Caco-2 (cell line): ENCODE results near the gene SLC16A3. TPM values are rescaled to one million over a fixed set of nuclear protein-coding genes. Genes with fewer than 3 reads are reported as not detected.
A peak's percentile ranks its signal among the peaks of the same experiment; 100 is the strongest.

Experiments used
- BruUV-seq: library from RNA; stranded (reverse); fragments of 400-500 nt; replicated peaks from 2 replicates; lab custom pipeline; 2021; lab: Mats Ljungman, UMichigan
- CTCF ChIA-PET: fragments of 300-600 bp; sonication (Branson Sonifier 250); formaldehyde crosslinking; loops from one replicate; lab custom pipeline; 2022; ENCODE audit warnings: antibody characterized with exemption; lab: Charles Lee
- POLR2A ChIA-PET: fragments of 300-600 bp; sonication (Branson Sonifier 250); formaldehyde crosslinking; loops from one replicate; lab custom pipeline; 2022; ENCODE audit warnings: antibody characterized with exemption; lab: Charles Lee
- DNase-seq, 2 experiments: peaks; one replicate each; pipeline versions ENCODE4 v3.0.0 to v3.0.0-alpha.2; 2020 to 2022
- H3K27me3 ChIP-seq: replicated peaks from 2 replicates; pipeline ENCODE4 v1.6.0; 2011; ENCODE audit warnings: low read length; ENCODE audit not compliant: control insufficient read depth, insufficient read depth
- H3K36me3 ChIP-seq: 2 replicates; pipeline ENCODE4 v1.5.1; 2011; ENCODE audit warnings: low read length; ENCODE audit not compliant: control insufficient read depth, insufficient read depth
- H3K4me1 ChIP-seq: fragments of 250-450 bp; sonication (Bioruptor Pico); 2 replicates; pipeline ENCODE4 v1.5.1; 2020; ENCODE audit warnings: mild to moderate bottlenecking
- H3K4me3 ChIP-seq: 2 replicates; pipeline ENCODE4 v1.5.1; 2011; ENCODE audit warnings: low read depth, mild to moderate bottlenecking, control low read depth, low read length
- H3K9me3 ChIP-seq: fragments of 250-450 bp; sonication (Bioruptor Pico); 2 replicates; pipeline ENCODE4 v1.5.1; 2020; ENCODE audit warnings: mild to moderate bottlenecking, moderate library complexity
- H3K27ac Mint-ChIP-seq: one replicate; pipeline ENCODE4 v1.8.0; 2022; ENCODE audit warnings: mixed read lengths; ENCODE audit not compliant: unreplicated experiment
- H3K27me3 Mint-ChIP-seq: one replicate; pipeline ENCODE4 v1.8.0; 2022; ENCODE audit warnings: mixed read lengths; ENCODE audit not compliant: insufficient read depth, unreplicated experiment
- H3K36me3 Mint-ChIP-seq: one replicate; pipeline ENCODE4 v1.8.0; 2022; ENCODE audit warnings: mild to moderate bottlenecking, mixed read lengths; ENCODE audit not compliant: insufficient read depth, unreplicated experiment
- H3K4me1 Mint-ChIP-seq: one replicate; pipeline ENCODE4 v1.8.0; 2022; ENCODE audit warnings: low read depth, mixed read lengths; ENCODE audit not compliant: unreplicated experiment
- H3K4me3 Mint-ChIP-seq: one replicate; pipeline ENCODE4 v1.8.0; 2022; ENCODE audit warnings: mild to moderate bottlenecking, moderate library complexity, mixed read lengths; ENCODE audit not compliant: unreplicated experiment
- H3K9me3 Mint-ChIP-seq: one replicate; pipeline ENCODE4 v1.8.0; 2022; ENCODE audit warnings: mixed read lengths; ENCODE audit not compliant: unreplicated experiment
- CTCF ChIP-seq, 2 experiments: fragments of 200-600 bp in 1 of 2; IDR thresholded peaks; 1 replicate in 1 of 2; 2 replicates in 1 of 2; pipeline versions ENCODE4 v1.5.1 to v1.8.0; 2011 to 2022; ENCODE audit warnings: antibody characterized with exemption in 1 of 2, control low read depth in 1 of 2, inconsistent platforms in 1 of 2, low read depth in 1 of 2, low read length in 1 of 2, mild to moderate bottlenecking in 1 of 2, moderate library complexity in 1 of 2; ENCODE audit not compliant: insufficient read depth in 1 of 2, severe bottlenecking in 1 of 2, unreplicated experiment in 1 of 2
- intact Hi-C: fragments of 100-400 bp; cut with micrococcal nuclease; formaldehyde crosslinking; loops from one replicate; pipeline ENCODE4 v1.10.0; 2022; ENCODE audit not compliant: unreplicated experiment
- total RNA-seq: library from RNA; stranded (reverse); gene quantifications from 2 replicates; pipeline ENCODE4 v1.2.3, GENCODE V29; 2022

SLC16A3 gene
- total RNA-seq, 1 experiment from 2014 or later, result 13.1 TPM

- Mint-ChIP-seq H3K4me3 (peak overlapping the region; percentile 73), H3K4me1 (peaks cover 55% of the 10 kb centered on the region), H3K27ac (peak overlapping the region; percentile 92), H3K36me3 (peaks cover 99% of the 10 kb centered on the region), H3K27me3 (no peaks in the 10 kb centered on the region), H3K9me3 (no peaks in the 10 kb centered on the region)
- intact Hi-C loops, result loop anchor here (1.0 kb wide), 1 partner anchor 25 kb away; no protein-coding TSS in a partner anchor
- no peak for TF ChIP-seq CTCF (IDR thresholded peaks at IDR 0.05; ENCODE audit: insufficient read depth in 1 of 2, low read depth in 1 of 2, low read length in 1 of 2, severe bottlenecking in 1 of 2, unreplicated experiment in 1 of 2)
- Histone ChIP-seq H3K27me3 (no peaks in the 10 kb centered on the region), H3K36me3 (peaks cover 11% of the 10 kb centered on the region), H3K4me3 (peak overlapping the region; percentile 30), H3K9me3 (no peaks in the 10 kb centered on the region), H3K4me1 (peaks cover 63% of the 10 kb centered on the region)
- ChIA-PET CTCF (interaction anchor here (0.6 kb wide), 1 partner anchor 230 kb away, joined by 4 read pairs; the partner anchor contains the start of gene DCXR), POLR2A (interaction anchor here (1.0 kb wide), 1 partner anchor 25 kb away, joined by 7 read pairs; no protein-coding TSS in a partner anchor)
- DNase-seq, result peak; percentile 92 to 95
- TSS peak; percentile 84 for BruUV-seq
Measured at GRCh38 chr17:82267575-82268379, 38.9 kb downstream of the SLC16A3 start.

GRCh38 chr17:82269138-82269881 is 40.5 kb downstream of the SLC16A3 start:
- intact Hi-C loops, result no loop called here
- no peaks in the 10 kb centered on the region for H3K27me3 Mint-ChIP-seq
- H3K9me3 Mint-ChIP-seq, result no peaks in the 10 kb centered on the region
- no TSS peak for BruUV-seq
- H3K27me3 ChIP-seq, result no peaks in the 10 kb centered on the region
- H3K4me1 ChIP-seq, result peaks cover 69% of the 10 kb centered on the region
- peaks cover 7% of the 10 kb centered on the region; the same call in 1 of the 2 replicates for H3K36me3 ChIP-seq
- ChIA-PET CTCF (no interaction called here), POLR2A (no interaction called here)
- no peak for DNase-seq
- H3K4me3 Mint-ChIP-seq, result peak overlapping the region; percentile 52
- H3K36me3 Mint-ChIP-seq, result peaks cover 94% of the 10 kb centered on the region
- no peak for TF ChIP-seq CTCF (IDR thresholded peaks at IDR 0.05; ENCODE audit: insufficient read depth in 1 of 2, low read depth in 1 of 2, low read length in 1 of 2, severe bottlenecking in 1 of 2, unreplicated experiment in 1 of 2)
- H3K27ac Mint-ChIP-seq, result peak overlapping the region; percentile 92
- H3K4me1 Mint-ChIP-seq, result peaks cover 55% of the 10 kb centered on the region
- no peak overlapping the region for H3K4me3 ChIP-seq
- no peaks in the 10 kb centered on the region for H3K9me3 ChIP-seq

GRCh38 chr17:82269882-82270500 is 41.1 kb downstream of the SLC16A3 start:
- H3K27me3 Mint-ChIP-seq, result no peaks in the 10 kb centered on the region
- Histone ChIP-seq H3K4me3 (no peak overlapping the region), H3K27me3 (no peaks in the 10 kb centered on the region), H3K4me1 (peaks cover 72% of the 10 kb centered on the region), H3K9me3 (no peaks in the 10 kb centered on the region), H3K36me3 (peaks cover 5% of the 10 kb centered on the region; the same call in 1 of the 2 replicates)
- peaks cover 87% of the 10 kb centered on the region for H3K36me3 Mint-ChIP-seq
- TF ChIP-seq CTCF (IDR thresholded peaks at IDR 0.05; ENCODE audit: insufficient read depth in 1 of 2, low read depth in 1 of 2, low read length in 1 of 2, severe bottlenecking in 1 of 2, unreplicated experiment in 1 of 2), result no peak
- ChIA-PET CTCF (no interaction called here), POLR2A (no interaction called here)
- H3K27ac Mint-ChIP-seq, result peak overlapping the region; percentile 53
- intact Hi-C loops, result no loop called here
- BruUV-seq, result no TSS peak
- no peaks in the 10 kb centered on the region for H3K9me3 Mint-ChIP-seq
- DNase-seq, result no peak
- peaks cover 59% of the 10 kb centered on the region for H3K4me1 Mint-ChIP-seq
- H3K4me3 Mint-ChIP-seq, result peak overlapping the region; percentile 52
